Thyroid gland (tissue), 4 donors: ENCODE results near the gene TPSD1. TPM values are rescaled to one million over a fixed set of nuclear protein-coding genes. Genes with fewer than 3 reads are reported as not detected.

Experiments
- DNase-seq, 2 donors: peaks; one replicate each; pipeline ENCODE4 v3.0.0-alpha.2; 2019
- H3K27ac ChIP-seq, 3 donors: fragments of 200-600 bp; sonication (generic); 1 replicate in 2 of 3; 2 replicates in 1 of 3; pipeline ENCODE4 v1.5.1; 2016 to 2019; ENCODE audit warnings: mild to moderate bottlenecking in 1 of 3, moderate library complexity in 1 of 3
- H3K27me3 ChIP-seq: fragments of 200-600 bp; sonication (generic); one replicate; pipeline ENCODE4 v1.5.1; 2019
- H3K36me3 ChIP-seq, 2 donors: fragments of 200-600 bp; sonication (generic); one replicate each; pipeline ENCODE4 v1.5.1; 2016 to 2019
- H3K4me1 ChIP-seq, 2 donors: fragments of 200-600 bp; sonication (generic); one replicate each; pipeline ENCODE4 v1.5.1; 2017 to 2019
- H3K4me3 ChIP-seq, 3 donors: fragments of 200-600 bp; sonication (generic); replicated peaks in 1 of 3; 1 replicate in 2 of 3; 2 replicates in 1 of 3; pipeline ENCODE4 v1.5.1; 2016; ENCODE audit warnings: mild to moderate bottlenecking in 1 of 3
- H3K9me3 ChIP-seq: fragments of 200-600 bp; sonication (generic); one replicate; pipeline ENCODE4 v1.5.1; 2017
- CTCF ChIP-seq, 6 experiments: fragments of 200-600 bp in 3 of 6; fragments of 450-650 bp in 3 of 6; sonication (generic) in 3 of 6; IDR thresholded peaks; one replicate each; pipeline ENCODE4 v1.5.1; 2016 to 2019; ENCODE audit warnings: antibody characterized with exemption in 6 of 6, mild to moderate bottlenecking in 2 of 6, inconsistent platforms in 1 of 6, moderate library complexity in 1 of 6
- POLR2A ChIP-seq, 2 donors: fragments of 450-650 bp; IDR thresholded peaks; one replicate each; pipeline ENCODE4 v1.6.1; 2017; ENCODE audit warnings: antibody characterized with exemption in 2 of 2, mild to moderate bottlenecking in 2 of 2, moderate library complexity in 1 of 2
- WGBS, 2 donors: methylation state at CpG; one replicate each; pipeline ENCODE4 v1.1.5; 2017; 5-methylcytosine and 5-hydroxymethylcytosine counted together
- intact Hi-C: fragments of 100-400 bp; cut with DNase I; formaldehyde crosslinking; loops from one replicate; pipeline ENCODE4 v1.15.1; 2023
- total RNA-seq, 4 donors: library from RNA; depleted of rRNA; stranded (reverse); fragments of >200 nt; gene quantifications; one replicate each; pipeline ENCODE4 v1.2.3, GENCODE V29; 2016

The TPSD1 gene
- total RNA-seq, 4 donors from 2014 or later: 0.33 TPM; not detected in 3

- no peaks in the 10 kb centered on the region for H3K4me1 ChIP-seq
- no peaks in the 10 kb centered on the region for H3K27me3 ChIP-seq
- H3K36me3 ChIP-seq: no peaks in the 10 kb centered on the region
- no peak for TF ChIP-seq CTCF (IDR thresholded peaks at IDR 0.05)
- no peak for TF ChIP-seq POLR2A (IDR thresholded peaks at IDR 0.05)
- WGBS, 2 donors: 91% methylated on average over 8 of the region's 8 CpGs
- H3K27ac ChIP-seq: no peak overlapping the region
- no peaks in the 10 kb centered on the region for H3K9me3 ChIP-seq
- DNase-seq: no peak
- intact Hi-C loops: no loop called here
- no peak overlapping the region for H3K4me3 ChIP-seq
These were observed 24.9 kb downstream of the TPSD1 start for GRCh38 chr16:1280783-1281182.

- Histone ChIP-seq H3K27me3 (no peaks in the 10 kb centered on the region), H3K36me3 (no peaks in the 10 kb centered on the region), H3K4me1 (no peaks in the 10 kb centered on the region), H3K27ac (no peak overlapping the region), H3K9me3 (no peaks in the 10 kb centered on the region), H3K4me3 (no peak overlapping the region)
- no peak for DNase-seq
- intact Hi-C loops: no loop called here
- WGBS, 2 donors: 75 to 87% methylated on average over 11 to 13 of the region's 16 CpGs
- TF ChIP-seq POLR2A (IDR thresholded peaks at IDR 0.05): no peak
These were observed 25.6 kb downstream of the TPSD1 start for GRCh38 chr16:1281517-1281916.

GRCh38 chr16:1282324-1282973, 26.6 kb downstream of the TPSD1 start:
- Histone ChIP-seq H3K36me3 (no peaks in the 10 kb centered on the region), H3K27me3 (no peaks in the 10 kb centered on the region), H3K4me3 (no peak overlapping the region), H3K4me1 (no peaks in the 10 kb centered on the region), H3K9me3 (no peaks in the 10 kb centered on the region), H3K27ac (no peak overlapping the region)
- no peak for DNase-seq
- intact Hi-C loops: no loop called here
- WGBS, 2 donors: 78 to 80% methylated on average over 12 to 17 of the region's 17 CpGs
- TF ChIP-seq POLR2A (IDR thresholded peaks at IDR 0.05) (no peak), CTCF (IDR thresholded peaks at IDR 0.05) (no peak)

GRCh38 chr16:1283296-1283695, 27.4 kb downstream of the TPSD1 start:
- no peaks in the 10 kb centered on the region for H3K36me3 ChIP-seq
- DNase-seq: no peak
- H3K27ac ChIP-seq: no peak overlapping the region
- H3K4me1 ChIP-seq: no peaks in the 10 kb centered on the region
- no peaks in the 10 kb centered on the region for H3K9me3 ChIP-seq
- TF ChIP-seq POLR2A (IDR thresholded peaks at IDR 0.05) (no peak), CTCF (IDR thresholded peaks at IDR 0.05) (no peak)
- no peaks in the 10 kb centered on the region for H3K27me3 ChIP-seq
- intact Hi-C loops: no loop called here
- 58 to 63% methylated on average over 13 to 16 of the region's 17 CpGs for WGBS, 2 donors
- no peak overlapping the region for H3K4me3 ChIP-seq

- H3K4me3 ChIP-seq: no peak overlapping the region
- no peak overlapping the region for H3K27ac ChIP-seq
- intact Hi-C loops: no loop called here
- 87% methylated on average over 15 of the region's 16 CpGs; no CpG with 5 or more reads in 1 of the 2 donors for WGBS, 2 donors
- H3K9me3 ChIP-seq: no peaks in the 10 kb centered on the region
- no peak for DNase-seq
- H3K27me3 ChIP-seq: no peaks in the 10 kb centered on the region
- H3K36me3 ChIP-seq: no peaks in the 10 kb centered on the region
- no peaks in the 10 kb centered on the region for H3K4me1 ChIP-seq
- TF ChIP-seq CTCF (IDR thresholded peaks at IDR 0.05) (no peak), POLR2A (IDR thresholded peaks at IDR 0.05) (no peak)
These were observed 28.2 kb downstream of the TPSD1 start for GRCh38 chr16:1283996-1284616.
